H1 (cell line): Measurements from ENCODE around the gene SURF2. TPM values are rescaled to one million over a fixed set of nuclear protein-coding genes. Genes with fewer than 3 reads are reported as not detected.

Experiments used
- EGR1 ChIP-seq: IDR thresholded peaks from 2 replicates; pipeline ENCODE4 v1.6.1; 2011; ENCODE audit warnings: low read depth, low read length, borderline replicate concordance
- GABPA ChIP-seq: IDR thresholded peaks from 2 replicates; pipeline ENCODE4 v1.6.1; 2011; ENCODE audit warnings: mild to moderate bottlenecking, low read length, moderate library complexity, borderline replicate concordance; ENCODE audit not compliant: insufficient read depth
- SIRT6 ChIP-seq: IDR thresholded peaks from one replicate; pipeline ENCODE4 v1.7.1; 2012; ENCODE audit warnings: low read length, inconsistent platforms
- SP2 ChIP-seq: IDR thresholded peaks from 2 replicates; pipeline ENCODE4 v1.6.1; 2012; ENCODE audit warnings: mild to moderate bottlenecking, low read length, inconsistent platforms
- SUZ12 ChIP-seq: fragments of 200-600 bp; sonication (generic); IDR thresholded peaks from 2 replicates; pipeline ENCODE4 v1.6.1; 2012; ENCODE audit warnings: mild to moderate bottlenecking, inconsistent platforms, low read length, moderate library complexity, mixed read lengths
- polyA plus RNA-seq, 7 experiments: library from polyadenylated mRNA; depleted of rRNA in 3 of 7; stranded (reverse) in 5 of 7; unstranded in 2 of 7; fragments of >200 nt in 5 of 7; fragments of 200-250 nt in 2 of 7; gene quantifications; 1 replicate in 5 of 7; 2 replicates in 1 of 7; 4 replicates in 1 of 7; pipeline versions ENCODE4 v1.2.1 to v1.2.3, GENCODE V29; 2011 to 2013; ENCODE audit warnings: missing spikeins in 2 of 7, mixed read lengths in 2 of 7
- total RNA-seq: library from RNA; stranded (reverse); fragmentation: NEBNext Ultra II Directional; extraction: Animal tissue kit (Norgen Biotek cat#: 25700); gene quantifications from 2 replicates; pipeline ENCODE4 v1.2.1, GENCODE V29; 2021

SURF2 gene
- total and polyA plus RNA-seq, 2 of the 8 experiments (the other 6 are each of a cell fraction or from before 2014, with no cell fraction given): 36.6 to 37.7 TPM

DNA sequence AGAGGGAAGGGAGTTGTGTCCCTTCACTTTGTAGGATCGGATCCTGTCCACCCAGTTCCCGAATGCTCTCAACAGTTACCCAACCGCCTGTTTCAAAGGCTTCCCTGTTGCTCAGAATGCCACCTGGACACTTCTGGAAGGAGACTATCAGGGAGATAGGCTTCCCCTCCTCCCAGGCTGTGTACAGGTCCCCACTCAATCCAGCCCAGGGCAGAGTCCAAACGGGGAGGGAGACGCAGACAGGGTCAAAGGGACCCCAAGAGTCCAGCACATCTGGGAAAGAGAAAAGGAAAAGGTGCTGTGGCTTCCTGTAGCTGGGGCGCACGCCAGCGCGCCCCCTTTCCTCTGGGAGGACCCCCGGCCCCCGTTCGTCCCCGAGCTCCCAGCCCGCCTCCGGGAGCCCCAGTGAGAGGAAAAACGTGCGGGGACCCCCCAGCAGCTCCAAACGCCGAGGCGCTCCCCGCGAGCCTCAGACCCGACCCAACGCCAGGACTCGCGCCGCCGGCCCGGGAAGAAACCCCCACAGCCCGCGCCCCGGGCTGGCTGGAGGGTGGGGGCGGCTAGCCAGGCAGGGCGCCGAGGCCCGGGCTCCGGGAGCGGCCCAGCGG lies 18.9 kb downstream of the SURF2 start (continued):
- TF ChIP-seq SUZ12: no peak
- no peak for TF ChIP-seq GABPA
- no peak for TF ChIP-seq SIRT6
- no peak for TF ChIP-seq EGR1
- TF ChIP-seq SP2: peak; percentile 10; the same call in 1 of the 2 replicates
